GM19438 (cell line): ENCODE measurements around the gene SLC4A7.
"Not testable (repeated sequence)": the region's sequence is repeated elsewhere in the genome, so short reads cannot be mapped to it uniquely, and the experiment has no call there.

Source experiments
- ATAC-seq: cut with Tn5 transposase; IDR thresholded peaks from one replicate; pipeline ENCODE4 v1.9.1; 2021; ENCODE audit warnings: low read depth; ENCODE audit not compliant: unreplicated experiment

SLC4A7 gene

GRCh38 chr3:27328982-27329762 lies 155.0 kb downstream of the SLC4A7 start:
- ATAC-seq, result not testable (repeated sequence)

- ATAC-seq, result no peak
These were observed 157.3 kb downstream of the SLC4A7 start for GRCh38 chr3:27326629-27327545.

- ATAC-seq, result no peak
These were observed 158.0 kb downstream of the SLC4A7 start for GRCh38 chr3:27326202-27326601.

GRCh38 chr3:27325419-27325818 lies 158.8 kb downstream of the SLC4A7 start:
- ATAC-seq, result no peak

GRCh38 chr3:27324686-27325085 lies 159.5 kb downstream of the SLC4A7 start:
- no peak for ATAC-seq

GRCh38 chr3:27323087-27323570 lies 161.1 kb downstream of the SLC4A7 start:
- no peak for ATAC-seq
